Ureter (tissue), 1 donor: ENCODE measurements around the gene CRELD2. TPM values are rescaled to one million over a fixed set of nuclear protein-coding genes. Genes with fewer than 3 reads are reported as not detected.

Source experiments
- DNase-seq: peaks from one replicate; pipeline ENCODE4 v3.0.0-alpha.2; 2020; ENCODE audit warnings: low spot score
- total RNA-seq: library from RNA; stranded (reverse); gene quantifications from one replicate; pipeline ENCODE4 v1.2.4, GENCODE V29; 2023
- donor health status: DM: yes; HTN: yes; CAD: no.

The CRELD2 gene
- total RNA-seq, 1 donor from 2014 or later: 42.8 TPM

GRCh38 chr22:49956914-49957825 is 38.7 kb downstream of the CRELD2 start:
- DNase-seq: no peak

DNA sequence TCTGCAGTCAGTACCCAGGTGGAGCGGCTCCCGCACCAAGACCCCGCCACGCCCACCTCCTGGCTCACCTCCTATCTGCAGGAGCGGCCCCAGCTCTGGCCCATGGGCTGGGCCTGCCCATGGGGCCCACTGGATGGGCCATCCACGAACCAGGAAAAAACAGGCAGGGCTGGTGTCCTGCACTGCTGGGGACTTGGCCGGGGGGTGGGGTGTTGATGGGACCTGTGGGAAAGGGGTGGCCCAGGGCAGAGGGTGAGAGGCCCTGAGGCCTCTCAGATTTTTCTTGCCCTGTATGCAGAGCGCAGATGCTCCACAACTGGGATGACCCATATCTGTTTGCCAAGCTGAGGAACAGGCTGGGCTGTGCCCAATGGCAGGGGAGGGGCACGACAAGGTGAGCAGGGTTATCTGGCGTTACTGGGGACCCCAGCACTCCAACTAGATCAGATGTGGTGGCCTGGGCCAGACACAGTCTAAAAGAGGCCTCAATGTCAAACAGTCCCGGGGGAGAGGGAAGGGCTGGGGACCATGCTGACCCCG is 39.5 kb downstream of the CRELD2 start:
- DNase-seq: no peak

DNA sequence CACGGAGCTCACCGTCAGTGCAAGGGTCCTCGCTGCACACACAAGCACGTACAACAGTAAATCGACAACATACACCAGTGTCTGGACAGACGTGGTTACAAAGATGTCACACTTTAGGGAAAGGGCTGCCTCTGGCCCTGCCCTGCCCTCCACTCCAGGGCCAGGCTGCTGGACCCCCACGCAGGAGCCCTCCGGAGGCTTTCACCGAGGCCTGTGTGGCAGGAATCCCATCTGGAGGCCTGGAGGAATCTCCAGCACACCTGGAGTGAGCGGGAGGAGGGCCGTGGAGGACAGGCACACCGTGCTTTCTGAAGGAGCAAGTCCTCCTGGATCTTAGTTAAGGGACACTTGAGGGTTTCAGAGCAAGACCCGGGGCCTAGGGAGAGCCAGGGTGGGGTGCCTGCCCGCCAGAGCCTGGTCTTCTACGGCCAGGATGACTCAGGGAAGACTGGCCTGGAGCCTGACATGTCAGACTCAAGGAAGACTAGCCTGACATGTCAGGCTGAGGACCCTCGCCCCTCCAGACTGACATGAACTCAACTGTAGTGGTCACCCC is 40.0 kb downstream of the CRELD2 start:
- no peak for DNase-seq

DNA sequence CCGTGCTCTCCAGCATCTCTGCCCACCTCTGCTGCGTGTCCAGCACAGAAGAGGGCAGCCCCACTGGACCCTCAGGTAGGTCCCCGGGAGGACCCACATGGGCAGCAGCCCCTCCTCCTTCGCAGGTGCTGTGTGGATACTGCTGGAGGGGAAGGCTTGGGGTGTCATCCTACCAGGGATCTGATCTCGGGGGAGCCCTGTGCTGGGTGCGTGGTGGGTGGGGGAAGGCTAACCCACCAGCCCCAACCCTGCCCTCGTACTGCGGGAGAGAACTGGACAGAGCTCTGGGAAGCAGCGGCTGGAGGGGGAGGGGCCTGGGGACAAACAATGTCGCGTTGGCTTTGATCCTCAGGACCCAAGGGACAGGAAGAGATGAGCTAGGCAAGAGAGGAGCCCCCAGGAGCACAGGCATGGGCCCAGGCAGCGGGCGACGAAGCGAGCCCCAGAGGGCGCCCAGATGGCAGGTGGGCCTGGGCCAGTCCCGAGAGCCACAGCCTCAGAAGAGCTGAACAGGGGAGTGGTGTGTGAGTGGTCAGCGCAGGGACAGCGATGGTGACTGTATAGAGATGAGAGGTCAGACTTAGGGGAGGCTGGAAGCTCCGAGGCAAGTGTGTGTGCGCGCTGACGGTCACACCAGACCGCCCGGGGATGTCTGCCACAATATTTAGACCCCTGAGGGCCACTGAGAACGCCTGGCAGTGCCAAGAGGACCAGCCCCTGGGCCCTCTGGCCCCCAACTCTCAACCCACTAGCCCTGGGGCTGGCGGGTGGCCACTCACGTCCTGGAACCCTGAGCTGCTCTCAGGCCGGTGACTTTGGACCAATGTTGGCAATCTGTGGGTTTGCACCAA is 40.7 kb downstream of the CRELD2 start:
- no peak for DNase-seq

DNA sequence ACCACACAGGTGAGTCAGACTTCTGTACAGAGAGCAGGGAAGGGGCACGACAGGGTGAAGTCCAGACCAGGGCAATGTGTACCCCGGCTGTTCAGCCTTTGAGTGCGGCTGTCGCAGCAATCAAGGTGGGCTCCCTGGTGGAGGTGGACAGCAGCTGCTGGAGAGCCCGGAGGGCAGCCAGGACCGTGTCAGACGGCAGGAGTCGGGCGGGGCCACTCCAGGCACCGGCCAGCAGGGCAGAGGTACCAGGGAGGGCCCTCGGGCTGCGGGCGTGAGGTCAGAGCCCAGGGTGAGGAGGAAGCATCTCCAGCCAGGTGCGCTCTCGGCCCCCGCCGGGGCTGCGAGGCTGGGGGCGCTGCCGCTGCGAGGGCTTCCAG is 41.3 kb downstream of the CRELD2 start:
- DNase-seq: no peak

DNA sequence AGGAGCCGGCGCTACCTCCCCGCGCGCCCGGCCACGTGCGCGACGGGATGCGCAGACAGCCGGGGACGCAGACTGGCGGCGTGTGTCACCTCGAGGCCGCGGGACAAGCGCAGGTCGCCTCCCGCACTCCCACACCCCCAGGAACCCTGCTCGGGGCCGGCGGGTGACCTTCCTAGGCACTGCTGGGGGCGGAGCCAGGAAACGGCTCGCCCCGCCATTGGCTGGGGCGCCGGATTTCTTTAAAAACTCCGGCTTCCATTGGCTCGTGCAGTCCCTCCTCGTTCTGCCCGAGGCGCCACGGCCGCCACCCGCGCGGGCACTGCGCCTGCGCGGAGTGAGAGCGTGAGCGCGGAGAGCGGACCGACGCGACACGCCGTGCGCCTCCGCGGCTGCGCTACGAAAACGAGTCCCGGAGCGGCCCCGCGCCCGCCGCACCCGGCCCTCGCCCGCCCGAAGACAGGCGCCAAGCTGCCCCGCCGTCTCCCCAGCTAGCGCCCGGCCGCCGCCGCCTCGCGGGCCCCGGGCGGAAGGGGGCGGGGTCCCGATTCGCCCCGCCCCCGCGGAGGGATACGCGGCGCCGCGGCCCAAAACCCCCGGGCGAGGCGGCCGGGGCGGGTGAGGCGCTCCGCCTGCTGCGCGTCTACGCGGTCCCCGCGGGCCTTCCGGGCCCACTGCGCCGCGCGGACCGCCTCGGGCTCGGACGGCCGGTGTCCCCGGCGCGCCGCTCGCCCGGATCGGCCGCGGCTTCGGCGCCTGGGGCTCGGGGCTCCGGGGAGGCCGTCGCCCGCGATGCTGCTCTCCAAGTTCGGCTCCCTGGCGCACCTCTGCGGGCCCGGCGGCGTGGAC is 41.9 kb downstream of the CRELD2 start, which contains the start of gene PIM3:
Gene PIM3, plus strand, starts transcription at position 614 of the 846 bp plus-strand sequence. Its CDS starts 176 bp downstream, at position 790.
- peak; percentile 95 for DNase-seq

DNA sequence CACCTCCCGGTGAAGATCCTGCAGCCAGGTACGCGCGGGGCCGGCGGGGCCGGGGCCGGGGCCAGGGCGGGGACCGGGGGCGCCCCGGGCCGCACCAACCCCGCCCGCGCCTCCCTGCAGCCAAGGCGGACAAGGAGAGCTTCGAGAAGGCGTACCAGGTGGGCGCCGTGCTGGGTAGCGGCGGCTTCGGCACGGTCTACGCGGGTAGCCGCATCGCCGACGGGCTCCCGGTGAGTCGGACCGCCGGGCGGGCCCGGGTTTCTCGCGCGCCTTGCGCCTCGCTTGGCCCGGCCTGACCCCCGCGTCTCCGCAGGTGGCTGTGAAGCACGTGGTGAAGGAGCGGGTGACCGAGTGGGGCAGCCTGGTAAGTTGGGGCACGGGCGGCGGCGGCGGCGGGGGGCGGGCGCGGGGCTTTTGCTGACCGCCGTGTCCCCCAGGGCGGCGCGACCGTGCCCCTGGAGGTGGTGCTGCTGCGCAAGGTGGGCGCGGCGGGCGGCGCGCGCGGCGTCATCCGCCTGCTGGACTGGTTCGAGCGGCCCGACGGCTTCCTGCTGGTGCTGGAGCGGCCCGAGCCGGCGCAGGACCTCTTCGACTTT is 42.7 kb downstream of the CRELD2 start:
- DNase-seq: no peak

GRCh38 chr22:49961601-49962011 is 43.2 kb downstream of the CRELD2 start:
- peak; percentile 63 for DNase-seq

DNA sequence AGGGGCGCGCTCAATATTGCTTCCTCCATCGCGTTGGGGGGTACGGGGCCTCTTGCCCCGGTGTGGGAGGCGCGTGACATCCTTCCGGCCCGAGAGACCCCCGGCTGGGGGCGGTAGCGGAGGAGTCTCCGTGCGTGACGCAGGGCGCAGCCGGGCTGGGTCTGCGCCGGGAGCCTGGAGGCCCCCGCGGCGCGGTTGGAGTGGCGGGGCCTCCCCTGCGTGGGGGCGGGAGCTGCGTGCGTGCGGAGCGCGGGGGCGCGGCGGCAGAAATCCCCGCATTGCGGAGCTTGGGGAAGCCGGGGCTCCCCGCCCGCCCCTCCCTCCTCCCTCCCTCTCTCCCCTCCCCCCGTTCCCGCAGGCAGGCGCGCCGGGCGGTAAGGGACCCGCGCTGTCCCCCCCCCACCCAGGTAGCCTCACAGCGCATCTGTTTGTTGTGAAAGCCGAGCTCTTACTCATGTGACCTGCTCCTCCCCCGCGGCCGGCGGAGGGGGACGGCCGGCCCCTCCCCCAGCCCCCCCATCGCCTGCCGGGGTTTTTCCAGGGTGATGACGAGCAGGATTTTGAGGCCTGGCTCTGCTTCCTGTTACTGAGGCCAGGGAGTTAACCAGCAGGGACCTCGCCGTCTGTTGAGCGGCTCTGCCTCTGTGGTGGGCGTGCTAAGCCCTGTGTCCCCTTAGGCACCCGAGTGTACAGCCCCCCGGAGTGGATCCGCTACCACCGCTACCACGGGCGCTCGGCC is 43.7 kb downstream of the CRELD2 start:
- peak; percentile 93 for DNase-seq

GRCh38 chr22:49962751-49963646 is 44.6 kb downstream of the CRELD2 start:
- peak; percentile 62 for DNase-seq

DNA sequence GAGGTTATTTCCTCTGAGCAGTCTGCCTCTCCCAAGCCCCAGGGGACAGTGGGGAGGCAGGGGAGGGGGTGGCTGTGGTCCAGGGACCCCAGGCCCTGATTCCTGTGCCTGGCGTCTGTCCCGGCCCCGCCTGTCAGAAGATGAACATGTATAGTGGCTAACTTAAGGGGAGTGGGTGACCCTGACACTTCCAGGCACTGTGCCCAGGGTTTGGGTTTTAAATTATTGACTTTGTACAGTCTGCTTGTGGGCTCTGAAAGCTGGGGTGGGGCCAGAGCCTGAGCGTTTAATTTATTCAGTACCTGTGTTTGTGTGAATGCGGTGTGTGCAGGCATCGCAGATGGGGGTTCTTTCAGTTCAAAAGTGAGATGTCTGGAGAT is 45.2 kb downstream of the CRELD2 start:
- DNase-seq: no peak

DNA sequence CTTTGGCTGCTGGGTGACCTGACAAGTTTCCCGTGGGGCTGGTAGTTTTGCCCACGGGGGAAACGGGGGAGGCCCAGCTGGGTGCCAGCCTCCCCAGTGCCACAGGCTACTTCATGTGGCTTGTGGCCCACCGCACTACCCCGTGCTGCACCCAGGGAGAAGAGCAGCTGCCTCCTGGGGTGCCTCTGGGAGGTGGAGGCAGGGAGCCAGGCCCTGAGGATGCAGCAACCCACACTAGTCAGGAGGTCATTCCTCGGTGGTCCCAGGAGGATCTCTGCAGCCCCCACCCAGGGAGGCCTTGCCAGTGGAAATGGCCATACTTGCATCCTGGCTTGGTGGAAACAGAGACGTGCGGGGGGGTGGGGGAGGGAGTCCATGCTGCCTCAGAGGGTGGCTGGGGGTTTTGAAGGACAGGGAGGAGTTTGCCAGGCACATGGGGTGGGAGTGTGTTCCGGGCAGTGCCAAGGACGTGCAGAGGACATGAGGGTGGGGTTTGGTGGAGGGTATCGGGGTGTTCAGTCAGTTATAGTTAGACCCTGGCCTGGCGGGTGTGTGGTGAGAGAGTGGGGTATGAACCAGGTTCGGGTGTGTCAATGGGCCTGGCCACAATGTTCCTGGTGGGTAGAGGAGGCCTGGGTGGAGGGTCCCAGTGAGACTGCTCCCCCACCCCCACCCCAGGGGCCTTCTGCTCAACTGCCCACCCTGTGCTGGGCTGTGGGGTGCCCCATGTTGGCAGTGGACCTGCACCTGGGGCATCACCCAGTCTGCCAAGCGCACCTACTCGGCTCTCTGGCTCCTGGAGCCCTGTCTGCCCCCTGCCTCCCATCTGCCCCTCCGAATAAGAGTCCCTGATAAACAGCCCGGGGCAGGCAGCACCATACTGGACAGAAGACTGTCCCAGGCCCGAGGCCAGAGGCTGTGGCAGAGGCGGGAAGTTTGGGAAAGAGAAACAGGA is 46.0 kb downstream of the CRELD2 start:
- peak; percentile 44 for DNase-seq

DNA sequence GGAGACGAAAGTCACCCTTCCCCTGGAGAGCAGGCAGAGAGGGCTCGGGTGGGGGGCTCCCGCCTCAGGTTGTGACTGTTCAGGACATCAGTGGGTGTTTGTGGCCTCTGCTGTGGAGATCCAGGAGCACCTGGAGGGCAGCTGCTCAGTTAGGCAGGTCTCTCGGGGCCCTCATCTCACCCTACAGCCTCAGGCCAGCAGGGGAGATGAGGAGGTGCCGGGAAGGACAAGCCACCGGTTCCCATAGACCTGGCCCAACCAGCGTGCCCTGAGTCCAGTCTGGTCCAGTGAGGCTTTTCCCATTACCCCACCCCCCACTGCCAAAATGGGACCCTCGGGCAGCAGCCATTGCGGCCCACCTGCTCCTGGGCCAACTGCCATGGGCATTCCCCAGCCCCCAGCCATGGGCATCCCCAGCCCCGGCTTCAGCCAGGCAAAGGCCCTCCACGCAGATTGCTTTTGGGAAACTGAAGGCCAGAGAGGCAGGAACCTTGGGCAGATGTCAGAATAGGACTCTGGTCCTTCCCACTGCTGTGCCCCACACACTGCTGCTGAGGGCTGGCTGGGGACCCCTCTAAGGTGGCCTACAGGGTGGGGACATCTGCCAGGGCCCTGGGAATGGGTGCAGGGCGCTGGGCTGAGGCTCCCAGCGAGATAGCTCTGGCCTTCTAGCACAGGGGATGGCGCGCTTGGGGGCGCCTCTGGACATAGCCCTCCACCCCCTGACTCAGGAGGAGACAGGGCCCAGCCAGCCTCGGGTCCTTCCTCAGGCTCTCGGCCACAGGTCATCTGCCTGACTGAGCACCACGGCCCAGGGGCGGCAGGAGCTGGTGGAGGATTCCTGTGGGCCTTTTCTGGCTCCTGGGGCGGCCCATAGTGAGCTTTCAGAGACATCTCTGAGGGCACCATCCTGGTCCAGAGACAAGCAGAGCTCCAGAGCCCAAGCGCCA is 46.9 kb downstream of the CRELD2 start:
- peak; percentile 55 for DNase-seq

- no peak for DNase-seq
Observed at GRCh38 chr22:49966041-49966773, 47.8 kb downstream of the CRELD2 start.

DNA sequence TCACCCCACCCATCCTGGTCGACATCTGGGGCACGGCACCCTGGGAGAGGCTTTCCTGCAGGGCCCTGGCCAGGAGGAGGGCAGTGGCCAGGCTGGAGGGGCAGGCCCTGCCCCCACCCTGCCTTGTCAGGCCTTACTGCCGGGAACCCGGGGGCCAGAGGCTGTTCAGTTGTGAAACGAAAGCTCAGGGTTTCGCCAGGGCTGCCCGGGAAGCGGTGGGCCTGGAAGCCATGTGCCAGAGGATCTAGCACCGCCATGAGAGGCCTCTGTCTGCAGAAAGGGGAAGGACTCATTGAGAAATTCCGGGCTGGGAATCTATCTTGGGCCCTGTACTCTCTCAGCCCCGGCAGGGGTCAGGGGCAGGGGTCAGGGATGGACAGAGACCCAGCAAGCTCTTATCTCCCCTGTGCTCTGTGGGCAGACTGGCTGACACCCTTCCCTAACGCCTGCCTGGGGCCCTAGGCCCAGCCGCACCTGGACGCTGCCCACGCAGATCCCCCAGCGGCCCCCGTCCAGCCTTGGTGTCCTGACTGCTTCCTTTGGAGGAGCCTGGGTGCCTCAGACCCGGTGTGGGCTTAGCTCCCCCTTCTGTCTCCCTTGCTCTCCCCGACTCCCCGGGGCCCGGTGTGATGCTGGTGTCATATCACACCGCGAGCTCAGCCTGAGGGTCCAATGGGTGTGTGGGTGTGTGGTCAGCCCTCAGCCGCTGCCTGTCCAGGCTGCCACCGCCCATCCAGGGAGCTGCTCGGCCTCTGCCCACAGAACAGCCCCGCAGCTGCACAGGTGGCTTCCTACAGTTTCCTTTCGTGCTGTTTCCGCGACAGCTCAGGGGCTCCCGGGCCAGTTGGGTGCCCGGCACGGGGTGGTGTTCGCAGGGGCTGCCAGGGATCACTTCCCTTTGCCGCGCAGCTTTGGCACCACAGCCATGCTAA is 48.6 kb downstream of the CRELD2 start:
- peak; percentile 70 for DNase-seq
